DOHH2 (cell line): Measurements from ENCODE around the gene CDK5RAP2.

Experiments
- EZH2phosphoT487 ChIP-seq: fragments of 200-600 bp; sonication (generic); IDR thresholded peaks from 2 replicates; pipeline ENCODE4 v1.6.1; 2017; ENCODE audit warnings: borderline replicate concordance, mild to moderate bottlenecking, antibody characterized with exemption, low read length, moderate library complexity, mixed read lengths
- TF ChIP-seq, protein P1 (sequence below): fragments of 200-600 bp; sonication (generic); IDR thresholded peaks from one replicate; pipeline ENCODE4 v1.5.1; 2014; ENCODE audit warnings: antibody characterized with exemption, mild to moderate bottlenecking, low read depth, low read length; ENCODE audit not compliant: poor library complexity, severe bottlenecking

DNA sequence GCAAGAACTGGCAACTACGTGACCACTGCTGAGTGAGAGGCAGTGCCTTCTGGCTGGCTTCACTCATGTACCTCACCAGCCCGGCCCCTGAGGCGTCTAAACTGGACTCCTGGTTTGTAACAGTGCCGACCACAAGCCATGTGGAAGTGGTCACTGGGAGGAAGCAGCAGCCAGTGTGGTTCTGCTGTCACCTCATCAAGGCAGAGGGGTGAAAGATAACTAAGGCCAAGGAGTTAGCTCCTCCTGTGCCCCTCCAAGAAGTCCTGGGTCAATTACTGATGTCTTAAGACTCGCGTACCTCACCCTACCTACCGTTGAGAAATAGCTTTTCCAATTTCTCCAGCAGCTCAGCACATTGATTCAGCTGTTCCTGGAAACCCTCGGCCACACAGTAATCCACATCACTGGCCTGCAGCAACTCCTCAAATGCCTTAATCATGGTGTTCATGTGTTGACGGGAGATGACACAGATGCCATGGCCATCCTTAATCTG is 142.9 kb downstream of the CDK5RAP2 start:
- TF ChIP-seq, protein P1, sequence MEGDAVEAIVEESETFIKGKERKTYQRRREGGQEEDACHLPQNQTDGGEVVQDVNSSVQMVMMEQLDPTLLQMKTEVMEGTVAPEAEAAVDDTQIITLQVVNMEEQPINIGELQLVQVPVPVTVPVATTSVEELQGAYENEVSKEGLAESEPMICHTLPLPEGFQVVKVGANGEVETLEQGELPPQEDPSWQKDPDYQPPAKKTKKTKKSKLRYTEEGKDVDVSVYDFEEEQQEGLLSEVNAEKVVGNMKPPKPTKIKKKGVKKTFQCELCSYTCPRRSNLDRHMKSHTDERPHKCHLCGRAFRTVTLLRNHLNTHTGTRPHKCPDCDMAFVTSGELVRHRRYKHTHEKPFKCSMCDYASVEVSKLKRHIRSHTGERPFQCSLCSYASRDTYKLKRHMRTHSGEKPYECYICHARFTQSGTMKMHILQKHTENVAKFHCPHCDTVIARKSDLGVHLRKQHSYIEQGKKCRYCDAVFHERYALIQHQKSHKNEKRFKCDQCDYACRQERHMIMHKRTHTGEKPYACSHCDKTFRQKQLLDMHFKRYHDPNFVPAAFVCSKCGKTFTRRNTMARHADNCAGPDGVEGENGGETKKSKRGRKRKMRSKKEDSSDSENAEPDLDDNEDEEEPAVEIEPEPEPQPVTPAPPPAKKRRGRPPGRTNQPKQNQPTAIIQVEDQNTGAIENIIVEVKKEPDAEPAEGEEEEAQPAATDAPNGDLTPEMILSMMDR = no peak
- TF ChIP-seq EZH2phosphoT487 = no peak
